ENCODE results near the gene CST7.

CST7 gene

DNA sequence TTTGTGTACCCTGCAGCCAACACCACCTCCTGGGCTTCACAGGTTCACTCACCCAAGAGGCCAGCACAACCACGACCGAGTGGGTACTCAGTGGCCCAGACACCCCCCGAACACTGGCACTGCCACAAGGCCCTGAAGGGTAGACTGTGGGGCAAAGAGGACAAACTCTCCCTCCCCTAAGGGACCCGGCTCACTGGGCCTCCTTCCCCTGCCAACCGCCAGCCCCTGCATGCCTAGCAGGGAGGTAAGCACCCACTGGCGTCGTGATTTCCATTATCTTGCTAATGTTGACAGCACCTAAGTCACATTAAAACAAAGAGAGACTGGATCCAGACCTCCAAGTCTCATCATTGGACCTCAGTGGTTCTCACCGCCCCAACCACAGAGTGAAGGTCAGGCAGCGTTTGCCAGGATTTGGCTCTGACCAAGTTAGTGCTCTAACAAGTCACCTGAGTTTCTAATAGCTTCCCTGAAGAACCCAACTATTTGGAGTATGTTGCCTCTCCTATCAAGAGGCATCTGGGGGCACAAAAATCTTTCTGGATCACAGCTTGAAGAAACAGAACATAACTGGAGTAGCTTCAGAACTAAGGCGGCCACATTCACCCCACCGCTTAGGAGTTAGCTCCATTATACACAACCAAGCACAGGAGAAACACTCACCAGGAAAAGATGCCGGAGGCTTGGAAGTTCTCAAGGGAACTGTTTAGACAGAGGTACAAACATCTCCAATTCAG is 57.5 kb downstream of the CST7 start:
- DNase-seq: no peak

- no peak for DNase-seq
These were observed 58.6 kb downstream of the CST7 start for GRCh38 chr20:25007491-25008305.

- no peak for DNase-seq
These were observed 59.5 kb downstream of the CST7 start for GRCh38 chr20:25008388-25009217.
